ENCODE data around the gene SUFU. TPM values are rescaled to one million over a fixed set of nuclear protein-coding genes. Genes with fewer than 3 reads are reported as not detected.

SUFU gene
- total RNA-seq, 1 donor from 2014 or later = 12.5 TPM

DNA sequence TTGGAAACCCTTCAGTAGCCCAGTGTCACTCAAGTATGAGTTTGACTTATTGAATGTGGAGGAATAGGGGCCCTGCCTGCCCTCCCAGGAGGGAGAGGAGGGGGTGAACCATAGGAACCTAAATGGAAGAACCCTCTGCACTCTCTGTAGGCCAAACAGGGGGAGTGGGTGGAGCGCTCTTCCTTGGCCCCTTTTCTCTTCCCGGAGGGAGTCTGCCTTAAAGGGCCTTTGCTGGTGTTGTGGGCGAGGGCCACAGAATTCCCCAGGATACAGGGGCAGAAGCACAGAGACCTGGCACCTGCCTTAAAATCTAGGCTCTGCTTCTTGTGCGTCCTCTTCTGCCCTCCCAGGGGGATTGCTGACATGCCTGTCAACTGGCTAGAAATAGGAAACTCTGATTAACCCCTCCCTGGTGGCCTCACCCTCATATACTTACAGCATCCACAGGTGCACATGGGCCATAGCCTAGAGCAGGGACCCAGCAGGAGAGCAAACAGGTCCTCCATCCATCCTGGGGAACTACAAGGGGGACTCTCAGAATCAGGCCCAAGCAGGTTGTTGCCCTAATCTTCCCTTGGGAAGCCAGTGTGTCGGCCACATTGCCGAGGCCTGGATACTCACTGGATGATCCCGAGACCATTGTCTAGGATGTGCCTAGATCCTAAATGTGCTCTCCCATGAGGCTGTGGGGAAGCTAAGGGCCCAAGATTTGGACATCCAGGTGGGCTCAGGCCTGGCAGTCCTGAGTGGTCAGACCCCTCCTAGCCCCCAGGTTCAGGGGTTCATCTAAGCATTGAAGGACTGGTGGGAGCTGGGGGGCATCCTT, 143.9 kb downstream of the SUFU start:
- Histone ChIP-seq H3K36me3 (no peaks in the 10 kb centered on the region), H3K4me3 (peak overlapping the region; percentile 72 to 98), H3K27ac (peak overlapping the region; percentile 99), H3K27me3 (no peaks in the 10 kb centered on the region), H3K4me1 (peaks cover 68% of the 10 kb centered on the region), H3K9me3 (no peaks in the 10 kb centered on the region)
- intact Hi-C loops (cut with DNase I) = loop anchor here (2.0 to 10.0 kb wide), 2 partner anchors 65 to 167 kb away; no protein-coding TSS in a partner anchor
- no peak for DNase-seq (ENCODE audit: extremely low spot score in 2 of 2)
- TF ChIP-seq POLR2A (IDR thresholded peaks at IDR 0.05) (no peak), POLR2AphosphoS5 (IDR thresholded peaks at IDR 0.05; ENCODE audit: insufficient read depth in 1 of 2, low read depth in 1 of 2) (no peak)
- TF ChIP-seq, protein P1, sequence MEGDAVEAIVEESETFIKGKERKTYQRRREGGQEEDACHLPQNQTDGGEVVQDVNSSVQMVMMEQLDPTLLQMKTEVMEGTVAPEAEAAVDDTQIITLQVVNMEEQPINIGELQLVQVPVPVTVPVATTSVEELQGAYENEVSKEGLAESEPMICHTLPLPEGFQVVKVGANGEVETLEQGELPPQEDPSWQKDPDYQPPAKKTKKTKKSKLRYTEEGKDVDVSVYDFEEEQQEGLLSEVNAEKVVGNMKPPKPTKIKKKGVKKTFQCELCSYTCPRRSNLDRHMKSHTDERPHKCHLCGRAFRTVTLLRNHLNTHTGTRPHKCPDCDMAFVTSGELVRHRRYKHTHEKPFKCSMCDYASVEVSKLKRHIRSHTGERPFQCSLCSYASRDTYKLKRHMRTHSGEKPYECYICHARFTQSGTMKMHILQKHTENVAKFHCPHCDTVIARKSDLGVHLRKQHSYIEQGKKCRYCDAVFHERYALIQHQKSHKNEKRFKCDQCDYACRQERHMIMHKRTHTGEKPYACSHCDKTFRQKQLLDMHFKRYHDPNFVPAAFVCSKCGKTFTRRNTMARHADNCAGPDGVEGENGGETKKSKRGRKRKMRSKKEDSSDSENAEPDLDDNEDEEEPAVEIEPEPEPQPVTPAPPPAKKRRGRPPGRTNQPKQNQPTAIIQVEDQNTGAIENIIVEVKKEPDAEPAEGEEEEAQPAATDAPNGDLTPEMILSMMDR (IDR thresholded peaks at IDR 0.05) = no peak

DNA sequence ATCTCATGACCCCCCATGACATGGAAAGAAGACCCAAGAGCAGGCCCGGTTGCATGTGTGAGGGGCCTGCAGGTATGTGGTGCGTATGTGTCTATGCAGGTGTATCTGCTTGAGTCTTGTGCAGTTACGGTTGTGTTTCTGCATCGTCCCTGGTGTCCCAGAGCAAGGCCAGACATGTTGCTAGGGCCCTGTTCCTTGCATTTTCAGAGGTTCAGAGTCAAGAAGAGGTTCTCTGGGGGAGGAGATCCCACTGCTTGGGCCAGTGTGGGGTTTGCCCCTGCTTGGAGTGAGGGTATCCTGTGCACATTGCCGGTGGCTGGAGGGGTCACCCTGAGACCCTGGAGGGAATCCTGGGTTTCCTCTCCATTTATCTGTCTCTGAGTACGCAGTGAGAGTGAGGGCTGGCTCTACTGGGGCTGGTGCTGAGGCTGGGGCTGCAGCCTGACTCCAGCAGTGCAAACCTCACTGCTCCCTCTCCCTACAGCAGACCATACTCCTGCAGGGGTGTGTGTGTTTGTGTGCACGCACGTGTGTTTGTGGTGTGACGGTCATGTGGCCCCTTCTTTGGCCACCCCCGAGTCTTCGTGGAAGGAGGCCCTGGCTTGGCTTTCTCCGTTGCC, 144.6 kb downstream of the SUFU start:
- intact Hi-C loops (cut with DNase I) = loop anchor here (10.0 kb wide), 1 partner anchor 166 kb away; no protein-coding TSS in a partner anchor
- Histone ChIP-seq H3K4me3 (peak overlapping the region; percentile 72 to 98), H3K36me3 (peaks cover 0 to 5% of the 10 kb centered on the region in 2 donors), H3K9me3 (no peaks in the 10 kb centered on the region), H3K27me3 (no peaks in the 10 kb centered on the region), H3K27ac (peak overlapping the region; percentile 99), H3K4me1 (peaks cover 71% of the 10 kb centered on the region)
- TF ChIP-seq POLR2A (IDR thresholded peaks at IDR 0.05) (no peak), POLR2AphosphoS5 (IDR thresholded peaks at IDR 0.05; ENCODE audit: insufficient read depth in 1 of 2, low read depth in 1 of 2) (no peak)
- TF ChIP-seq, protein P1 (IDR thresholded peaks at IDR 0.05) = no peak
- no peak for DNase-seq (ENCODE audit: extremely low spot score in 2 of 2)

DNA sequence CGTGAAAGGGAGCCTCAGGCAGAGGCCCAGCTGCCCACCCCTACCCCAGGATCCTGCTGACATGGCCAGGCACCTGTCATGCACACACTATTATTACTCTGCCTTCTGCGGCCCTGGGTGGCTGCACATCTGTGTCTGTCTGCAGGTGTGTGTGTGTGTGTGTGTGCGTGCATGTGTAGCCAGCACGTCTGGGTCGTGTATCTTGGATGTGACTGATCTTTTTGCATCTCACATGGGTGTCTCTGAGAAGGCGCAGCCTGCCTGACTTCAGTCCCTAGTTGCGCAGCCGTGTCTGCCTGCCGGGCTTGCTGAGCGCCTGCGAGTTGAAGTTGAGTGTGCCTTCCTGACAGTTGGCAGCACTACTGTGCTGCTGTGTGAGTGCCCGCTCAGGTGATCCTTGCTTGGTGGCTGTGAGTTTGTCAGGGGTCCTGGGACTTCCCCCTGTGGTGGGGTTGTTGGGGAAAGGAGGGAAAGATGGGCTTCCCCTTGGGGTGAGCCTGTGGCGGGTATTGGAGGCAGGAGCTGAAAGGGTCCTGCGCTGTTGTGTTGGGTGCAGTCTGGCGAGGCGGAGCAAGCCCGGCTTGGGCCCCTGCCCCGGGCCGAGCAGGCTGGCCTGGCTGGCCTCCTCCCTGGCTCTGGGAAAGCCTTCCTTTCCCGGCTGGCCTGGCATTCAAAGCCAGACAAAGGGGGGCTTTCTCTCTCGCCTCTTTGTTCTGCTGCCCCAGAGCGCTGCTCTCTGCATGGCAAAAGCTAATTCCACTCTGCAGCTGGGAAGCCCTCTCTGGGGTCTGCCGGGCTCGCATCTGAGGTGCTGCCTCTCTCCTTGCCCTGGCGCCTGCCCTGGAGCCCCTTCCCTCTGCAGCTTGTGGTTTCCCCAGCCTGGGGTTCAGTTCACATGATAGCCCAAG, 145.4 kb downstream of the SUFU start:
- TF ChIP-seq POLR2A (IDR thresholded peaks at IDR 0.05) (no peak), POLR2AphosphoS5 (IDR thresholded peaks at IDR 0.05; ENCODE audit: insufficient read depth in 1 of 2, low read depth in 1 of 2) (no peak)
- TF ChIP-seq, protein P1 (IDR thresholded peaks at IDR 0.05) = no peak

DNA sequence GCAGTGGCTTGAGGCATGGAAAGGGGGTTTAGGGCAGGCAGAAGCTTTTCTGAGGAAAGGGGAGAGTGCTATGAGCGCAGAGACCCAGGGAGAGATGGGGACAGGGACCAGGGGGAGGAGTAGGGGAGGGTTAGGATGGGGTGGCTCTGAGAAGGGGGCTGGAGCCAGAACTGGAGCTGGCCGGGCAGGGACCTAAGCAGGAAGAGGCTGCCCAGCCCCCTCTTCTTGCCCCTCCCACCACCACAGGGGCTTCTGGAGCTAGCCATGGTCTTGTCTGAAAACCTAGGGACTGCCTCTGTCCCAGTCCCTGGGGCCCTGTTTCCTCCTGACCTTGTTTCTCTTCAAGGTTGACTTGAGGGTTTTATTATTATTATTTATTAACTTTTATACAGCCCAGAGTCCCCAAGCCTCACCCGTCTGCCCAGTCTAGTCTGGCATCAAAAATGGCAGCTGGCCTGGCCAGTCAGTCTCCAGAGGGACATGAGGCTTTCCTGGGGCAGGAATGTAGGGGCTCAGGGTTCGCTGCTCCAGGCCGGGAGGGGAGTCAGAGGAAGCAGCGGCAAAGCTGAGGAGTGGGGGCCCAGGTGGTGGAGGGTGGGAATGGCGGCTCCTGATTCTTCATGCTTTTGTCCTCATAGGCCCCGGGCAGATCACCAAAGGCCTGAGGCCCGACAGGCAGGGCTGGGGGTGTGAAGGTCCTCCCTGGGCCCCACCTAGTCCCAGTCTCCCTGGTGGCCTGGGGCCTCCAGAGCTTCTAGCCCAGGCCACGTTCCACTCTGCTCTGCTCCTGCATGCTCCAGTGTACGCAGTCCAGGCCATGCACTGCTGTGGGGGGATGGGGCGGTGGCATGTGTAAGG, 146.3 kb downstream of the SUFU start:
- Histone ChIP-seq H3K4me3 (peak overlapping the region; percentile 72 to 98), H3K36me3 (peaks cover 0 to 11% of the 10 kb centered on the region in 2 donors), H3K9me3 (no peaks in the 10 kb centered on the region), H3K4me1 (peaks cover 80% of the 10 kb centered on the region), H3K27me3 (no peaks in the 10 kb centered on the region), H3K27ac (peak overlapping the region; percentile 99)
- no peak for DNase-seq (ENCODE audit: extremely low spot score in 2 of 2)
- TF ChIP-seq, protein P1 (IDR thresholded peaks at IDR 0.05) = no peak
- TF ChIP-seq POLR2AphosphoS5 (IDR thresholded peaks at IDR 0.05; ENCODE audit: insufficient read depth in 1 of 2, low read depth in 1 of 2) = no peak
- no peak for TF ChIP-seq POLR2A (IDR thresholded peaks at IDR 0.05)
- intact Hi-C loops (cut with DNase I) = loop anchor here (10.0 kb wide), 1 partner anchor 165 kb away; no protein-coding TSS in a partner anchor

More for the DNA sequence above, 145.4 kb downstream of the SUFU start:
- Histone ChIP-seq H3K4me3 (peak overlapping the region; percentile 72 to 98), H3K27me3 (no peaks in the 10 kb centered on the region), H3K4me1 (peaks cover 77% of the 10 kb centered on the region), H3K36me3 (peaks cover 0 to 5% of the 10 kb centered on the region in 2 donors), H3K9me3 (no peaks in the 10 kb centered on the region), H3K27ac (peak overlapping the region; percentile 99)
- DNase-seq (ENCODE audit: extremely low spot score in 2 of 2) = no peak
- intact Hi-C loops (cut with DNase I) = loop anchor here (10.0 kb wide), 1 partner anchor 166 kb away; no protein-coding TSS in a partner anchor

Data from vagina (tissue), 2 donors.